ENCODE measurements around the gene LDLR. TPM values are rescaled to one million over a fixed set of nuclear protein-coding genes. Genes with fewer than 3 reads are reported as not detected.

Gene LDLR
- total RNA-seq, 1 donor from 2014 or later = 99.2 TPM

- H3K27me3 Mint-ChIP-seq (ENCODE audit: low read depth) = no peaks in the 10 kb centered on the region
- H3K27ac Mint-ChIP-seq = peak overlapping the region; percentile 35
- no peak overlapping the region for H3K4me3 Mint-ChIP-seq
Observed at GRCh38 chr19:11181488-11181887, 92.2 kb downstream of the LDLR start.

More at GRCh38 chr19:11181488-11181887, 92.2 kb downstream of the LDLR start:
- Mint-ChIP-seq H3K36me3 (peaks cover 28% of the 10 kb centered on the region), H3K4me1 (peaks cover 1% of the 10 kb centered on the region), H3K9me3 (peaks cover 5% of the 10 kb centered on the region)
- DNase-seq (ENCODE audit: low spot score in 2 of 2, unreplicated experiment in 2 of 2) = no peak
- no peak for TF ChIP-seq CTCF (IDR thresholded peaks at IDR 0.05; ENCODE audit: unreplicated experiment)

Small RNAs within 50 kb of the gene (microRNA-seq; reads per million reads assigned to microRNA genes)
- 3.8 reads per million, percentile 11 among the genes with 10 or more reads in this experiment for gene MIR6886

Other genes with a start within 250 kb of the LDLR start
- 2.0 to 2.5 TPM (median 2.3 TPM) in 3 replicates for gene C19orf38, start 241.0 kb upstream of the LDLR start, total RNA-seq
- gene CARM1, start 217.9 kb upstream of the LDLR start, total RNA-seq = 71.4 to 78.0 TPM (median 76.4 TPM) in 3 replicates
- gene YIPF2, start 160.8 kb upstream of the LDLR start, total RNA-seq = 62.8 to 66.2 TPM (median 64.4 TPM) in 3 replicates
- 25.5 to 31.5 TPM (median 26.8 TPM) in 3 replicates for gene TIMM29, start 160.7 kb upstream of the LDLR start, total RNA-seq
- gene SMARCA4, start 128.4 kb upstream of the LDLR start, total RNA-seq = 251 to 274 TPM (median 259 TPM) in 3 replicates
- gene SPC24, start 66.3 kb downstream of the LDLR start, total RNA-seq = 16.3 to 22.0 TPM (median 20.6 TPM) in 3 replicates
- gene KANK2, start 108.1 kb downstream of the LDLR start, total RNA-seq = 84.3 to 85.3 TPM (median 84.7 TPM) in 3 replicates
- gene ANGPTL8, start 150.2 kb downstream of the LDLR start, total RNA-seq = 0.25 to 0.84 TPM (median 0.29 TPM) in 3 replicates
- gene DOCK6, start 173.1 kb downstream of the LDLR start, total RNA-seq = 64.0 to 66.4 TPM (median 65.1 TPM) in 3 replicates
- not detected in 3 replicates for gene TSPAN16, start 206.7 kb downstream of the LDLR start, total RNA-seq

Measured in mesothelial cell of epicardium (in vitro differentiated cells).